ENCODE results near the gene HSF5.

GRCh38 chr17:58532555-58532951 lies 44.3 kb upstream of the HSF5 start:
- TF ChIP-seq CTCF (conservative IDR thresholded peaks at IDR 0.05; ENCODE audit: low read length) = no peak
- TF ChIP-seq EZH2phosphoT487 (IDR thresholded peaks at IDR 0.05; ENCODE audit: borderline replicate concordance, low read depth, low read length) = no peak
